Measurements from ENCODE around the gene ANKRD16.

The ANKRD16 gene

DNA sequence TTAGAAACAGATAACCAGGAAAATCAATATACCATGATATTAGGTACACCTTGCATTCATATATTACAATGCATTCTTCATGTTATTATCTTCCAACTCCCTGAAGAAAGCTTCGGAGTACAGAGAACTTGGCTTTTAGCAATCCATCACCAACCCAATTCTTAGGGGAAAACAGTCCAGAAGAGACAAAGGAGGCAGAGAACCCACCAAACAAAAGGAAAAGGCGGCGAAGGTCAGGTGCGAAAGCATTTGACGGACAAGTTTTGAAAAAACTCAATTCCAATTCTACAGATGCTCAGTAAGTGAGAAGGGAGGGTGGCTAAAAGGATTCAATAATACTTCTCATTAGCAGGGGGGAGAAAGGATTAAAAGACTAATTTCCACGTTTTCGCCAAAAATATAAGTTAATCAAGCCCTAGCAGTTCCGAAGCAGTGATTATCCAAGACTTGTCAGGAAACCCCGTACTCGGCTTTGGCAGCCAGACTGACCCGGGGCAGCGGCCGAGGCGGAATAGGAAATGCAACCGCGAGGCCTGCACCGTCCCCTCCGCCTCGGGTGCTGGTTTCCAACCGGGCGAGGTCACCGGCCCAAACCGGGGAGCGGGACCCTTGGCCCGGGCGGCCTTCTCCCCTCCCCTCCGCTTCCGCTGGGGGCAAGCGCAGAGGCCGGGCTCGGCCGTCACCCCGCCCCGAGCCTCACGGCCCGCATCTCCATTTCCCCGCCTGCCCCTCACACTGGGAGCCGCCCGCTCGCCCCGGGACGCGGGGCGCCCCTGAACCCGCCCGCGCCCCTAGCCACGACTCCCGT lies 77.2 kb downstream of the ANKRD16 start:
- H3K4me3 ChIP-seq (ENCODE audit: low read depth, low read length) = peak overlapping the region; percentile 76
- TF ChIP-seq, protein P1, sequence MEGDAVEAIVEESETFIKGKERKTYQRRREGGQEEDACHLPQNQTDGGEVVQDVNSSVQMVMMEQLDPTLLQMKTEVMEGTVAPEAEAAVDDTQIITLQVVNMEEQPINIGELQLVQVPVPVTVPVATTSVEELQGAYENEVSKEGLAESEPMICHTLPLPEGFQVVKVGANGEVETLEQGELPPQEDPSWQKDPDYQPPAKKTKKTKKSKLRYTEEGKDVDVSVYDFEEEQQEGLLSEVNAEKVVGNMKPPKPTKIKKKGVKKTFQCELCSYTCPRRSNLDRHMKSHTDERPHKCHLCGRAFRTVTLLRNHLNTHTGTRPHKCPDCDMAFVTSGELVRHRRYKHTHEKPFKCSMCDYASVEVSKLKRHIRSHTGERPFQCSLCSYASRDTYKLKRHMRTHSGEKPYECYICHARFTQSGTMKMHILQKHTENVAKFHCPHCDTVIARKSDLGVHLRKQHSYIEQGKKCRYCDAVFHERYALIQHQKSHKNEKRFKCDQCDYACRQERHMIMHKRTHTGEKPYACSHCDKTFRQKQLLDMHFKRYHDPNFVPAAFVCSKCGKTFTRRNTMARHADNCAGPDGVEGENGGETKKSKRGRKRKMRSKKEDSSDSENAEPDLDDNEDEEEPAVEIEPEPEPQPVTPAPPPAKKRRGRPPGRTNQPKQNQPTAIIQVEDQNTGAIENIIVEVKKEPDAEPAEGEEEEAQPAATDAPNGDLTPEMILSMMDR (IDR thresholded peaks at IDR 0.05; ENCODE audit: low read depth, low read length) = no peak

Measured in WI38 (cell line).